ENCODE measurements around the gene HTR1E.
"Not testable (repeated sequence)": the region's sequence is repeated elsewhere in the genome, so short reads cannot be mapped to it uniquely, and the experiment has no call there.

HTR1E gene

GRCh38 chr6:86937219-86938079, at the start of gene HTR1E:
Gene HTR1E (plus strand): TSS chr6:86937528. CDS start chr6:87015335, 77,807 bp downstream.
- DNase-seq: peak; percentile 31

- DNase-seq: no peak
Measured at GRCh38 chr6:86888301-86888700, 49.0 kb upstream of the HTR1E start.

GRCh38 chr6:86897265-86897664, 40.1 kb upstream of the HTR1E start:
- DNase-seq: not testable (repeated sequence)

GRCh38 chr6:86913795-86914194, 23.5 kb upstream of the HTR1E start:
- DNase-seq: no peak

GRCh38 chr6:86916393-86916792, 20.9 kb upstream of the HTR1E start:
- no peak for DNase-seq

GRCh38 chr6:86927138-86927537, 10.2 kb upstream of the HTR1E start:
- not testable (repeated sequence) for DNase-seq

- not testable (repeated sequence) for DNase-seq
Measured at GRCh38 chr6:86927859-86928258, 9.5 kb upstream of the HTR1E start.

GRCh38 chr6:86934365-86934764, 3.0 kb upstream of the HTR1E start:
- no peak for DNase-seq

GRCh38 chr6:86936834-86937218, 502 bp upstream of the HTR1E start:
- no peak for DNase-seq

GRCh38 chr6:86938814-86939213, 1.5 kb downstream of the HTR1E start:
- DNase-seq: no peak

- no peak for DNase-seq
Measured at GRCh38 chr6:86941461-86941860, 4.1 kb downstream of the HTR1E start.

- no peak for DNase-seq
Measured at GRCh38 chr6:86942769-86943516, 5.6 kb downstream of the HTR1E start.

GRCh38 chr6:86943819-86944407, 6.6 kb downstream of the HTR1E start:
- DNase-seq: no peak

- no peak for DNase-seq
Measured at GRCh38 chr6:86949771-86950170, 12.4 kb downstream of the HTR1E start.

- no peak for DNase-seq
Measured at GRCh38 chr6:86952991-86953390, 15.7 kb downstream of the HTR1E start.

GRCh38 chr6:86959656-86960055, 22.3 kb downstream of the HTR1E start:
- DNase-seq: no peak

GRCh38 chr6:86961455-86962200, 24.3 kb downstream of the HTR1E start:
- no peak for DNase-seq

GRCh38 chr6:86963352-86963751, 26.0 kb downstream of the HTR1E start:
- no peak for DNase-seq

GRCh38 chr6:86964029-86964579, 26.8 kb downstream of the HTR1E start:
- no peak for DNase-seq

- no peak for DNase-seq
Measured at GRCh38 chr6:86966271-86966670, 28.9 kb downstream of the HTR1E start.

- no peak for DNase-seq
Measured at GRCh38 chr6:86969573-86969972, 32.2 kb downstream of the HTR1E start.

GRCh38 chr6:86973088-86973487, 35.8 kb downstream of the HTR1E start:
- no peak for DNase-seq

- no peak for DNase-seq
Measured at GRCh38 chr6:86978251-86978650, 40.9 kb downstream of the HTR1E start.

Measured in activated CD4-positive, alpha-beta T cell treated with anti-CD3 and anti-CD28 coated beads, Interleukin-2, Interleukin-6, amounts not matched to agents 100 ng/mL and 50 ng/mL, durations not matched to agents 16 hours and 8 hours (primary cell).